Gastrocnemius medialis (tissue), 4 donors: ENCODE data around the gene MAP3K7CL.

Source experiments
- POLR2A ChIP-seq, 2 donors: fragments of 450-650 bp; IDR thresholded peaks; one replicate each; pipeline ENCODE4 v1.6.1; 2017; ENCODE audit warnings: antibody characterized with exemption in 2 of 2, mild to moderate bottlenecking in 2 of 2, moderate library complexity in 2 of 2
- TF ChIP-seq, protein P1 (sequence below), 5 experiments: fragments of 450-650 bp in 3 of 5; fragments of 200-600 bp in 2 of 5; sonication (generic) in 2 of 5; IDR thresholded peaks in 4 of 5; conservative IDR thresholded peaks in 1 of 5; 1 replicate in 4 of 5; 2 replicates in 1 of 5; pipeline ENCODE4 v1.5.1; 2016 to 2019; ENCODE audit warnings: antibody characterized with exemption in 5 of 5, mild to moderate bottlenecking in 3 of 5, moderate library complexity in 3 of 5

DNA sequence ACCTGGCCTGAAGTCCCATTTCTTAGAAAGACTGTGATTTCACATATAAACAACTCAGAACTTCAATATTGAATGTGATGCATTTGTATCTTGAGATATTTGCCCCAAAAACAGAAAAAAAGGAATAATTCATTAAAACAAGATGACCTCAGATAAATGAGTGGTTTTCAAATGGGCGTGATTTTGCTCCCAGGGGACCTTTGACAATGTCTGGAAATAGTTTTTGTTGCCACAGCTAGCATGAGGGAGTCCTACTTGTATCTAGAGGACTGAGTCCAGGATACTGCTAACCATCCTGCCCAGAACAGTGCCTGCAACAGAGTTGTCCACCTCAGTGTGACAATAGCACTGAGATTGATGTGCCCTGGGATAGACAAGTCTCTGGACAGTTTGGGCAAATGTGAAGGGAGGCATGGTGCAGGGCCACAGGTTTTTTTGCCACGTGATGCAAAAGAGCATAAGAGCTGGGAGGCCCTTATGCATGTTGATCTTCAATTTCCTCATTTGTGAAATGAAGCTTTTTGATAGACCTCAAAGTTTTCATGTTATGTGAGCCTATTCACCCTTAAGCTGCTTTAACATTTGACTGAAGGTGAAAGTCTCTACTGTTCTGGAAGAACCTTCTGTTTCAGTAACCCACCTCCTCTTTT lies 46.2 kb downstream of the MAP3K7CL start:
- TF ChIP-seq, protein P1, sequence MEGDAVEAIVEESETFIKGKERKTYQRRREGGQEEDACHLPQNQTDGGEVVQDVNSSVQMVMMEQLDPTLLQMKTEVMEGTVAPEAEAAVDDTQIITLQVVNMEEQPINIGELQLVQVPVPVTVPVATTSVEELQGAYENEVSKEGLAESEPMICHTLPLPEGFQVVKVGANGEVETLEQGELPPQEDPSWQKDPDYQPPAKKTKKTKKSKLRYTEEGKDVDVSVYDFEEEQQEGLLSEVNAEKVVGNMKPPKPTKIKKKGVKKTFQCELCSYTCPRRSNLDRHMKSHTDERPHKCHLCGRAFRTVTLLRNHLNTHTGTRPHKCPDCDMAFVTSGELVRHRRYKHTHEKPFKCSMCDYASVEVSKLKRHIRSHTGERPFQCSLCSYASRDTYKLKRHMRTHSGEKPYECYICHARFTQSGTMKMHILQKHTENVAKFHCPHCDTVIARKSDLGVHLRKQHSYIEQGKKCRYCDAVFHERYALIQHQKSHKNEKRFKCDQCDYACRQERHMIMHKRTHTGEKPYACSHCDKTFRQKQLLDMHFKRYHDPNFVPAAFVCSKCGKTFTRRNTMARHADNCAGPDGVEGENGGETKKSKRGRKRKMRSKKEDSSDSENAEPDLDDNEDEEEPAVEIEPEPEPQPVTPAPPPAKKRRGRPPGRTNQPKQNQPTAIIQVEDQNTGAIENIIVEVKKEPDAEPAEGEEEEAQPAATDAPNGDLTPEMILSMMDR (IDR thresholded peaks at IDR 0.05 in 4 of 5, conservative IDR thresholded peaks at IDR 0.05 in 1 of 5): no peak
- TF ChIP-seq POLR2A (IDR thresholded peaks at IDR 0.05): no peak
